Measurements from ENCODE around the gene DERL3. TPM values are rescaled to one million over a fixed set of nuclear protein-coding genes. Genes with fewer than 3 reads are reported as not detected.

Gene DERL3
- 0.36 to 1.3 TPM (median 0.61 TPM) in 5 replicates for total RNA-seq (2022; extraction: Qiagen RNA extraction; ENCODE audit: low read depth)

GRCh38 chr22:23838681-23839468 lies at the start of gene DERL3:
TSS of gene DERL3 (minus strand) at chr22:23839006. CDS start at chr22:23838987, 19 bp downstream.

GRCh38 chr22:23857606-23858483 lies 19.0 kb upstream of the DERL3 start, which contains the start of gene SLC2A11:
TSS of gene SLC2A11 (plus strand) at chr22:23857875. CDS start at chr22:23858000, 125 bp downstream.

GRCh38 chr22:23786752-23787599 lies 51.8 kb downstream of the DERL3 start, which contains the start of gene SMARCB1:
TSS of gene SMARCB1 (plus strand) at chr22:23786966. CDS start at chr22:23787170, 204 bp downstream.

Other genes starting within 250 kb of the DERL3 start
- not detected in 5 replicates for gene DRICH1, start 206.7 kb downstream of the DERL3 start, total RNA-seq (2022; extraction: Qiagen RNA extraction; ENCODE audit: low read depth)
- gene RGL4, start 148.0 kb downstream of the DERL3 start, total RNA-seq (2022; extraction: Qiagen RNA extraction; ENCODE audit: low read depth) = not detected in 5 replicates
- gene ZNF70, start 87.9 kb downstream of the DERL3 start, total RNA-seq (2022; extraction: Qiagen RNA extraction; ENCODE audit: low read depth) = 0.78 to 1.0 TPM (median 1.0 TPM) in 5 replicates
- gene VPREB3, start 84.6 kb downstream of the DERL3 start, total RNA-seq (2022; extraction: Qiagen RNA extraction; ENCODE audit: low read depth) = 0.55 to 1.1 TPM (median 0.92 TPM) in 4 of 5 replicates, not detected in the other
- gene C22orf15, start 76.0 kb downstream of the DERL3 start, total RNA-seq (2022; extraction: Qiagen RNA extraction; ENCODE audit: low read depth) = not detected in 5 replicates
- 88.8 to 228 TPM (median 169 TPM) in 5 replicates for gene CHCHD10, start 71.0 kb downstream of the DERL3 start, total RNA-seq (2022; extraction: Qiagen RNA extraction; ENCODE audit: low read depth)
- 0.17 to 0.42 TPM (median 0.33 TPM) in 4 of 5 replicates, not detected in the other for gene MMP11, start 66.2 kb downstream of the DERL3 start, total RNA-seq (2022; extraction: Qiagen RNA extraction; ENCODE audit: low read depth)
- gene SMARCB1, start 52.0 kb downstream of the DERL3 start, total RNA-seq (2022; extraction: Qiagen RNA extraction; ENCODE audit: low read depth) = 48.8 to 55.1 TPM (median 51.6 TPM) in 5 replicates
- 8.1 to 10.9 TPM (median 9.4 TPM) in 5 replicates for gene SLC2A11, start 18.9 kb upstream of the DERL3 start, total RNA-seq (2022; extraction: Qiagen RNA extraction; ENCODE audit: low read depth)
- gene MIF, start 55.4 kb upstream of the DERL3 start, total RNA-seq (2022; extraction: Qiagen RNA extraction; ENCODE audit: low read depth) = 493 to 992 TPM (median 944 TPM) in 5 replicates
- 0.23 to 0.56 TPM (median 0.43 TPM) in 4 of 5 replicates, not detected in the other for gene GSTT2B, start 122.2 kb upstream of the DERL3 start, total RNA-seq (2022; extraction: Qiagen RNA extraction; ENCODE audit: low read depth)
- gene DDTL, start 127.9 kb upstream of the DERL3 start, total RNA-seq (2022; extraction: Qiagen RNA extraction; ENCODE audit: low read depth) = 1.4 to 2.5 TPM (median 1.7 TPM) in 5 replicates
- 113 to 158 TPM (median 149 TPM) in 5 replicates for gene DDT, start 135.4 kb upstream of the DERL3 start, total RNA-seq (2022; extraction: Qiagen RNA extraction; ENCODE audit: low read depth)
- 0.24 TPM in 1 of 5 replicates, not detected in the others for gene GSTT2, start 141.1 kb upstream of the DERL3 start, total RNA-seq (2022; extraction: Qiagen RNA extraction; ENCODE audit: low read depth)
- not detected in 5 replicates for gene GSTT4, start 166.4 kb upstream of the DERL3 start, total RNA-seq (2022; extraction: Qiagen RNA extraction; ENCODE audit: low read depth)
- gene CABIN1, start 172.3 kb upstream of the DERL3 start, total RNA-seq (2022; extraction: Qiagen RNA extraction; ENCODE audit: low read depth) = 13.9 to 24.4 TPM (median 21.6 TPM) in 5 replicates